ENCODE results near the gene UBE2O.

Gene UBE2O

GRCh38 chr17:76497979-76498875 lies 45.3 kb upstream of the UBE2O start:
- no peaks in the 10 kb centered on the region for H3K27me3 ChIP-seq (ENCODE audit: insufficient read depth, poor library complexity, severe bottlenecking)
- no peak overlapping the region for H3K27ac ChIP-seq (replicated peaks)
- DNase-seq (ENCODE audit: low read depth in 1 of 2, low spot score in 1 of 2), result no peak
- no peak overlapping the region for H3K4me3 ChIP-seq (replicated peaks; ENCODE audit: insufficient read depth, low read length)
- TF ChIP-seq CTCF (IDR thresholded peaks at IDR 0.05; ENCODE audit: insufficient read depth, low read length) (no peak), POLR2AphosphoS5 (IDR thresholded peaks at IDR 0.05; ENCODE audit: low read depth) (no peak), GABPA (IDR thresholded peaks at IDR 0.05; ENCODE audit: low read depth) (no peak), SPI1 (IDR thresholded peaks at IDR 0.05; ENCODE audit: borderline replicate concordance, low read depth) (no peak), REST (IDR thresholded peaks at IDR 0.05; ENCODE audit: insufficient replicate concordance, low read depth) (no peak)

GRCh38 chr17:76497699-76497978 lies 44.7 kb upstream of the UBE2O start:
- TF ChIP-seq GABPA (IDR thresholded peaks at IDR 0.05; ENCODE audit: low read depth), result no peak
- TF ChIP-seq CTCF (IDR thresholded peaks at IDR 0.05; ENCODE audit: insufficient read depth, low read length), result no peak
- no peak for TF ChIP-seq REST (IDR thresholded peaks at IDR 0.05; ENCODE audit: insufficient replicate concordance, low read depth)
- TF ChIP-seq SPI1 (IDR thresholded peaks at IDR 0.05; ENCODE audit: borderline replicate concordance, low read depth), result no peak
- no peak for TF ChIP-seq POLR2AphosphoS5 (IDR thresholded peaks at IDR 0.05; ENCODE audit: low read depth)
- Histone ChIP-seq H3K4me3 (replicated peaks; ENCODE audit: insufficient read depth, low read length) (no peak overlapping the region), H3K27me3 (ENCODE audit: insufficient read depth, poor library complexity, severe bottlenecking) (no peaks in the 10 kb centered on the region), H3K27ac (replicated peaks) (no peak overlapping the region)
- no peak for DNase-seq (ENCODE audit: low read depth in 1 of 2, low spot score in 1 of 2)

GRCh38 chr17:76496464-76496863 lies 43.5 kb upstream of the UBE2O start:
- H3K4me3 ChIP-seq (replicated peaks; ENCODE audit: insufficient read depth, low read length), result no peak overlapping the region
- DNase-seq (ENCODE audit: low read depth in 1 of 2, low spot score in 1 of 2), result no peak
- H3K27me3 ChIP-seq (ENCODE audit: insufficient read depth, poor library complexity, severe bottlenecking), result no peaks in the 10 kb centered on the region
- H3K27ac ChIP-seq (replicated peaks), result no peak overlapping the region
- TF ChIP-seq POLR2AphosphoS5 (IDR thresholded peaks at IDR 0.05; ENCODE audit: low read depth), result no peak
- TF ChIP-seq SPI1 (IDR thresholded peaks at IDR 0.05; ENCODE audit: borderline replicate concordance, low read depth), result no peak
- TF ChIP-seq CTCF (IDR thresholded peaks at IDR 0.05; ENCODE audit: insufficient read depth, low read length), result no peak
- no peak for TF ChIP-seq GABPA (IDR thresholded peaks at IDR 0.05; ENCODE audit: low read depth)
- TF ChIP-seq REST (IDR thresholded peaks at IDR 0.05; ENCODE audit: insufficient replicate concordance, low read depth), result no peak

All from HL-60 (cell line).